HG03045 (cell line): ENCODE data around the gene BRWD1.

Source experiments
- ATAC-seq: cut with Tn5 transposase; IDR thresholded peaks from one replicate; pipeline ENCODE4 v1.9.1; 2021; ENCODE audit warnings: mild to moderate bottlenecking, moderate library complexity; ENCODE audit not compliant: unreplicated experiment

Gene BRWD1

GRCh38 chr21:39208624-39209333 is 104.7 kb downstream of the BRWD1 start:
- no peak for ATAC-seq

GRCh38 chr21:39204134-39204533 is 109.3 kb downstream of the BRWD1 start:
- no peak for ATAC-seq

GRCh38 chr21:39198800-39199199 is 114.6 kb downstream of the BRWD1 start:
- ATAC-seq: no peak

GRCh38 chr21:39197448-39198233 is 115.8 kb downstream of the BRWD1 start:
- no peak for ATAC-seq

GRCh38 chr21:39196838-39197237 is 116.6 kb downstream of the BRWD1 start:
- no peak for ATAC-seq

GRCh38 chr21:39196310-39196709 is 117.1 kb downstream of the BRWD1 start:
- no peak for ATAC-seq

GRCh38 chr21:39193380-39193779 is 120.1 kb downstream of the BRWD1 start:
- no peak for ATAC-seq

GRCh38 chr21:39189857-39190604 is 123.4 kb downstream of the BRWD1 start:
- no peak for ATAC-seq

- no peak for ATAC-seq
Measured at GRCh38 chr21:39188521-39189139, 124.8 kb downstream of the BRWD1 start.

- ATAC-seq: no peak
Measured at GRCh38 chr21:39187141-39187540, 126.3 kb downstream of the BRWD1 start.

GRCh38 chr21:39186676-39187075 is 126.8 kb downstream of the BRWD1 start:
- ATAC-seq: no peak

GRCh38 chr21:39185157-39185556 is 128.3 kb downstream of the BRWD1 start:
- ATAC-seq: no peak

- ATAC-seq: no peak
Measured at GRCh38 chr21:39184050-39184980, 129.1 kb downstream of the BRWD1 start.

GRCh38 chr21:39183272-39184049 is 130.0 kb downstream of the BRWD1 start, which contains the start of gene PSMG1:
PSMG1 (minus strand) TSS chr21:39183451; CDS start chr21:39183385, 66 bp downstream.
- ATAC-seq: peak; percentile 90

- peak; percentile 37 for ATAC-seq
Measured at GRCh38 chr21:39182484-39183271, 130.8 kb downstream of the BRWD1 start.

- ATAC-seq: no peak
Measured at GRCh38 chr21:39182016-39182415, 131.4 kb downstream of the BRWD1 start.

GRCh38 chr21:39181205-39181818 is 132.1 kb downstream of the BRWD1 start:
- no peak for ATAC-seq

- ATAC-seq: no peak
Measured at GRCh38 chr21:39180429-39181019, 132.9 kb downstream of the BRWD1 start.
